Cardiac septum (tissue), 1 donor: ENCODE data around the gene PMPCA. TPM values are rescaled to one million over a fixed set of nuclear protein-coding genes. Genes with fewer than 3 reads are reported as not detected.

Experiments used
- DNase-seq: peaks from one replicate; pipeline ENCODE4 v3.0.0-alpha.2; 2020; ENCODE audit warnings: low spot score
- intact Hi-C: fragments of 100-400 bp; cut with DNase I; formaldehyde crosslinking; loops from one replicate; pipeline ENCODE4 v1.14.0; 2022
- total RNA-seq: library from RNA; stranded (reverse); fragmentation: NEBNext Ultra II Directional; extraction: Animal tissue kit (Norgen Biotek cat#: 25700); gene quantifications from one replicate; pipeline ENCODE4 v1.2.1, GENCODE V29; 2021
- donor health status: DM: no; HTN: no; CAD: no.

Gene PMPCA
- total RNA-seq, 1 donor from 2014 or later, result 68.9 TPM

- no peak for DNase-seq
- intact Hi-C loops, result no loop called here
Measured at GRCh38 chr9:136467766-136468165, 57.3 kb downstream of the PMPCA start.

DNA sequence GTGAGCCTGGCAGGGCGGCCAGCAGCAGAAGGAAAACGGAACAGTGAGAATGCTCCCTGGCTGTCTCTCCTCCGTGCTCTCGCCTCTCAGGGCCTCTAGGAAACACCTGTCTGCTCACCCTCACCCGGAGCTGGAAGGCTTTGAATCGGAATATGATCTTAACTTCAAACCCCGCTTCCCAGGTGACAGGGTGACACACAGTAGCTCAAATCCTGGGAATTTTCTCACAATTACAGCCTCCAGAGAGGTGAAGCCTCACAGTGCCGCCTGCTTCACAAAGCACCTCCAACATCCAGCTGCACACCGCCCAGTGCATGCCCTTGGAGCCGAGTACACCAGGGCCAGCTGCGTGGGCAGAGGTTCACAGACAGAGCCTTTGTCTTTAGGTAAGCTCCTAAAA, 59.9 kb downstream of the PMPCA start:
- no peak for DNase-seq
- intact Hi-C loops, result no loop called here

- DNase-seq, result no peak
- intact Hi-C loops, result no loop called here
Measured at GRCh38 chr9:136470792-136471469, 60.5 kb downstream of the PMPCA start.

- DNase-seq, result no peak
- intact Hi-C loops, result no loop called here
Measured at GRCh38 chr9:136471802-136472487, 61.5 kb downstream of the PMPCA start.

GRCh38 chr9:136472640-136473353, 62.3 kb downstream of the PMPCA start:
- intact Hi-C loops, result no loop called here
- no peak for DNase-seq

GRCh38 chr9:136473354-136473721, 62.9 kb downstream of the PMPCA start:
- no peak for DNase-seq
- intact Hi-C loops, result no loop called here

Other genes with a start within 250 kb of the PMPCA start
- gene LHX3, start 205.5 kb upstream of the PMPCA start, total RNA-seq, result not detected
- 7.2 TPM for gene QSOX2, start 164.8 kb upstream of the PMPCA start, total RNA-seq
- gene CCDC187, start 106.6 kb upstream of the PMPCA start, total RNA-seq, result 0.03 TPM
- gene GPSM1, start 83.1 kb upstream of the PMPCA start, total RNA-seq, result 35.1 TPM
- gene DNLZ, start 46.9 kb upstream of the PMPCA start, total RNA-seq, result 34.1 TPM
- 0.70 TPM for gene CARD9, start 37.0 kb upstream of the PMPCA start, total RNA-seq
- gene SNAPC4, start 10.5 kb upstream of the PMPCA start, total RNA-seq, result 3.9 TPM
- 23.1 TPM for gene ENTR1, start within 50 bp of the PMPCA start, total RNA-seq
- gene INPP5E, start 29.2 kb downstream of the PMPCA start, total RNA-seq, result 14.2 TPM
- 33.7 TPM for gene SEC16A, start 72.4 kb downstream of the PMPCA start, total RNA-seq
- 29.7 TPM for gene NOTCH1, start 135.4 kb downstream of the PMPCA start, total RNA-seq